Small intestine (tissue), 7 donors: ENCODE measurements around the gene GCNT1. TPM values are rescaled to one million over a fixed set of nuclear protein-coding genes. Genes with fewer than 3 reads are reported as not detected.
"Not testable (repeated sequence)": the region's sequence is repeated elsewhere in the genome, so short reads cannot be mapped to it uniquely, and the experiment has no call there.

Source experiments
- DNase-seq, 2 donors: peaks; one replicate each; pipeline versions ENCODE4 v3.0.0 to v3.0.0-alpha.2; 2013
- FAIRE-seq: peaks from 2 replicates; lab custom pipeline; 2012; peaks lifted over from hg19 to GRCh38; lab: Jason Lieb, UNC
- H3K27ac ChIP-seq, 3 donors: one replicate each; pipeline ENCODE4 v1.5.1; 2013; ENCODE audit warnings: low read length in 2 of 3, mild to moderate bottlenecking in 2 of 3, control low read depth in 1 of 3, inconsistent platforms in 1 of 3, low read depth in 1 of 3, moderate library complexity in 1 of 3
- H3K27me3 ChIP-seq, 3 donors: one replicate each; pipeline ENCODE4 v1.6.1; 2013; ENCODE audit warnings: low read length in 3 of 3, inconsistent platforms in 1 of 3; ENCODE audit not compliant: control insufficient read depth in 3 of 3, insufficient read depth in 3 of 3
- H3K36me3 ChIP-seq, 3 donors: one replicate each; pipeline ENCODE4 v1.6.1; 2013; ENCODE audit warnings: low read length in 3 of 3, inconsistent platforms in 1 of 3, low read depth in 1 of 3, mild to moderate bottlenecking in 1 of 3, moderate library complexity in 1 of 3; ENCODE audit not compliant: control insufficient read depth in 3 of 3, insufficient read depth in 2 of 3
- H3K4me1 ChIP-seq, 3 donors: one replicate each; pipeline ENCODE4 v1.6.1; 2013; ENCODE audit warnings: low read length in 2 of 3, inconsistent platforms in 1 of 3, low read depth in 1 of 3, mild to moderate bottlenecking in 1 of 3, moderate library complexity in 1 of 3; ENCODE audit not compliant: control insufficient read depth in 3 of 3, insufficient read depth in 2 of 3
- H3K4me3 ChIP-seq, 3 donors: one replicate each; pipeline ENCODE4 v1.5.1; 2013; ENCODE audit warnings: low read length in 3 of 3, control low read depth in 1 of 3, inconsistent platforms in 1 of 3, low read depth in 1 of 3, mild to moderate bottlenecking in 1 of 3, moderate library complexity in 1 of 3
- H3K9me3 ChIP-seq, 2 donors: one replicate each; pipeline ENCODE4 v1.6.1; 2013; ENCODE audit warnings: low read depth in 1 of 2, low read length in 1 of 2; ENCODE audit not compliant: control insufficient read depth in 2 of 2, insufficient read depth in 1 of 2
- WGBS, 3 donors: extraction: QIAGEN DNeasy Blood & Tissue Kit; methylation state at CpG; one replicate each; pipeline ENCODE4 v1.1.7; 2013; 5-methylcytosine and 5-hydroxymethylcytosine counted together
- polyA plus RNA-seq, 4 donors: library from polyadenylated mRNA; stranded (reverse) in 3 of 4; unstranded in 1 of 4; fragments of 200-250 nt in 3 of 4; fragments of 120-200 nt in 1 of 4; gene quantifications; one replicate each; pipeline versions ENCODE4 v1.2.1 to v1.2.3, GENCODE V29; 2013
- donor health status: healthy with polysubstance abuse.
- donor health status: control.
- donor health status: control.
- donor health status: Bipolar disorder and iron deficiency.
- donor health status: healthy.

The GCNT1 gene
- polyA plus RNA-seq, 4 donors = 7.0 to 170 (median 31.5) TPM

GRCh38 chr9:76434897-76435296, 24.1 kb upstream of the GCNT1 start:
- not testable (repeated sequence) for H3K9me3 ChIP-seq, H3K4me3 ChIP-seq, H3K4me1 ChIP-seq, H3K27me3 ChIP-seq, FAIRE-seq, H3K36me3 ChIP-seq, H3K27ac ChIP-seq
- peak in 1 of 2 donors; percentile 49 for DNase-seq
- 63 to 86% (median 75%) methylated on average over 6 of the region's 6 CpGs for WGBS, 3 donors

- not testable (repeated sequence) for FAIRE-seq, H3K4me1 ChIP-seq, H3K27me3 ChIP-seq, H3K27ac ChIP-seq, H3K9me3 ChIP-seq, H3K36me3 ChIP-seq, H3K4me3 ChIP-seq, DNase-seq
- 82 to 93% (median 87%) methylated on average over 9 of the region's 9 CpGs for WGBS, 3 donors
Observed at GRCh38 chr9:76437017-76437699, 21.8 kb upstream of the GCNT1 start.

- Histone ChIP-seq H3K36me3 (no peaks in the 10 kb centered on the region), H3K27me3 (no peaks in the 10 kb centered on the region), H3K27ac (no peak overlapping the region), H3K4me3 (no peak overlapping the region), H3K9me3 (peaks cover 0 to 5% of the 10 kb centered on the region in 2 donors), H3K4me1 (no peaks in the 10 kb centered on the region)
- DNase-seq (no peak), FAIRE-seq (no peak)
- WGBS, 3 donors = 79 to 89% (median 82%) methylated on average over 6 of the region's 6 CpGs
Observed at GRCh38 chr9:76438841-76439588, 20.0 kb upstream of the GCNT1 start.

GRCh38 chr9:76441551-76442322, 17.2 kb upstream of the GCNT1 start:
- no peak for DNase-seq
- Histone ChIP-seq H3K36me3 (no peaks in the 10 kb centered on the region), H3K27ac (no peak overlapping the region), H3K9me3 (peaks cover 0 to 5% of the 10 kb centered on the region in 2 donors), H3K4me3 (no peak overlapping the region), H3K4me1 (no peaks in the 10 kb centered on the region), H3K27me3 (no peaks in the 10 kb centered on the region)
- FAIRE-seq = no peak
- 80 to 84% (median 80%) methylated on average over 10 of the region's 10 CpGs for WGBS, 3 donors

GRCh38 chr9:76443887-76444286, 15.1 kb upstream of the GCNT1 start:
- 75 to 86% (median 84%) methylated on average over 3 of the region's 3 CpGs for WGBS, 3 donors
- Histone ChIP-seq H3K4me3 (no peak overlapping the region), H3K27me3 (no peaks in the 10 kb centered on the region), H3K9me3 (peaks cover 0 to 5% of the 10 kb centered on the region in 2 donors), H3K4me1 (no peaks in the 10 kb centered on the region), H3K36me3 (no peaks in the 10 kb centered on the region), H3K27ac (no peak overlapping the region)
- no peak for FAIRE-seq
- DNase-seq = no peak

GRCh38 chr9:76444322-76444929, 14.6 kb upstream of the GCNT1 start:
- no peak overlapping the region for H3K27ac ChIP-seq
- DNase-seq = no peak
- FAIRE-seq = no peak

GRCh38 chr9:76445976-76446375, 13.0 kb upstream of the GCNT1 start:
- DNase-seq (no peak), FAIRE-seq (no peak)
- Histone ChIP-seq H3K36me3 (no peaks in the 10 kb centered on the region), H3K4me3 (no peak overlapping the region), H3K27me3 (no peaks in the 10 kb centered on the region), H3K27ac (no peak overlapping the region), H3K9me3 (peaks cover 0 to 5% of the 10 kb centered on the region in 2 donors), H3K4me1 (no peaks in the 10 kb centered on the region)

More at GRCh38 chr9:76444322-76444929, 14.6 kb upstream of the GCNT1 start:
- Histone ChIP-seq H3K4me3 (no peak overlapping the region), H3K27me3 (no peaks in the 10 kb centered on the region), H3K9me3 (peaks cover 0 to 5% of the 10 kb centered on the region in 2 donors), H3K4me1 (no peaks in the 10 kb centered on the region), H3K36me3 (no peaks in the 10 kb centered on the region)
- 50 to 64% (median 54%) methylated on average over 5 of the region's 5 CpGs for WGBS, 3 donors

- no peak overlapping the region for H3K27ac ChIP-seq
- no peak overlapping the region for H3K4me3 ChIP-seq
- H3K4me1 ChIP-seq = no peaks in the 10 kb centered on the region
- H3K9me3 ChIP-seq = no peaks in the 10 kb centered on the region
- 73 to 87% (median 83%) methylated on average over 2 of the region's 2 CpGs for WGBS, 3 donors
- no peaks in the 10 kb centered on the region for H3K36me3 ChIP-seq
- FAIRE-seq (no peak), DNase-seq (no peak)
- no peaks in the 10 kb centered on the region for H3K27me3 ChIP-seq
Observed at GRCh38 chr9:76448501-76448900, 10.5 kb upstream of the GCNT1 start.
